ELF-1 (cell line): ENCODE data around the gene IFNGR1.
"Not testable (repeated sequence)": the region's sequence is repeated elsewhere in the genome, so short reads cannot be mapped to it uniquely, and the experiment has no call there.

Experiments used
- DNase-seq: peaks from one replicate; pipeline ENCODE4 v3.0.0-alpha.2; 2016; ENCODE audit warnings: low read depth, low spot score

IFNGR1 gene

DNA sequence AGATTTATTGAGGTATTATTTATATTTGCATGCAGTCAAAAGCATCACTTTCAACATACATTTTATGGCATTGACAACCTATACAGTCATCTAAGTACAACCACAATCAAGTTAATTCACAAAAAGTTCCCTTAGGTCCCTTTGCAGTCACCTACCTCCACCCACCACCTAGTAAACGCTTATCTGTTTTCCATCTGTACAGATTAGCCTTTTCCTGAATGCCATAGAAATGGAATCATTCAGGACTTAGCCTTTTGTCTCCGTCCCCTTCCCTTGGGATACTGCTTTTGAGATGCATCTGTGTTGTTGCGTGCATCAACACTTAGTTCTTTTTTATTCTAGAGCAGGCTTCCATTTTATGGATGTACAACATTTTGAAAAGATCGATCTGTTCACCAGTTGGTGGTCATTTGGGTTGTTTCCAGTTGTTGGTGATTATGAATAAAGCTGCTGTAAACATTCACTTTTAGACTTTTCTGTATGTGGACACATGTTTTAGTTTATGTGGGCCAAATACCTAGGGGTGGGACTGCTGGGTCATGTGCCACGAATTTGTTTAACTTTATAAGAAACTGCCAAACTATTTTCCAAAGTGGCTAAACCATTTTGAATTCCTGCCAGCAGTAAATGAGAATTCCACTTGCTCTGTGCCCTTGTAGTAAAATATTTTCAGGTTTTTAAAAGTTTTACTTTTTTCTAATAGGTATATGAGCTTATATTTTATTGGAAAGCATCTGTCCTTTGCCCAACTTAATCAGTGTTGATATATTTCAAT lies 17.6 kb upstream of the IFNGR1 start:
- DNase-seq: no peak

DNA sequence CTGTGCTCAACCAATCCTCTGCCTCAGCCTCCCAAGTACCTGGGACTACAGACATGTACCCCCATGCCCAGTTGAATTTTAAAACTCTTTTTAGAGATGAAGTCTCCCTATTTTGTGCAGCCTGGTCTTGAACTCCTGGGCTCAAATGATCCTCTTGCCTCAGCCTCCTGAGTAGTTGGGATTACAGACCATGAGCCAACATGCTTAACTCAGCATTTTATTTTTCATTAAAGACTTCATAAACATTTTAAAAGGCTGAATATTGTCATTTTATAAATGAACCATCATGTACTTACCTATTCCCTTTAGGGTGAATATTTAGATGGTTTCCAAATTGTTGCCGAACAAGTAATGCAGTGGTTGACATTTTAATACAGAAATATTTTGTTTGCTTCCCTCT lies 16.5 kb upstream of the IFNGR1 start:
- no peak for DNase-seq

DNA sequence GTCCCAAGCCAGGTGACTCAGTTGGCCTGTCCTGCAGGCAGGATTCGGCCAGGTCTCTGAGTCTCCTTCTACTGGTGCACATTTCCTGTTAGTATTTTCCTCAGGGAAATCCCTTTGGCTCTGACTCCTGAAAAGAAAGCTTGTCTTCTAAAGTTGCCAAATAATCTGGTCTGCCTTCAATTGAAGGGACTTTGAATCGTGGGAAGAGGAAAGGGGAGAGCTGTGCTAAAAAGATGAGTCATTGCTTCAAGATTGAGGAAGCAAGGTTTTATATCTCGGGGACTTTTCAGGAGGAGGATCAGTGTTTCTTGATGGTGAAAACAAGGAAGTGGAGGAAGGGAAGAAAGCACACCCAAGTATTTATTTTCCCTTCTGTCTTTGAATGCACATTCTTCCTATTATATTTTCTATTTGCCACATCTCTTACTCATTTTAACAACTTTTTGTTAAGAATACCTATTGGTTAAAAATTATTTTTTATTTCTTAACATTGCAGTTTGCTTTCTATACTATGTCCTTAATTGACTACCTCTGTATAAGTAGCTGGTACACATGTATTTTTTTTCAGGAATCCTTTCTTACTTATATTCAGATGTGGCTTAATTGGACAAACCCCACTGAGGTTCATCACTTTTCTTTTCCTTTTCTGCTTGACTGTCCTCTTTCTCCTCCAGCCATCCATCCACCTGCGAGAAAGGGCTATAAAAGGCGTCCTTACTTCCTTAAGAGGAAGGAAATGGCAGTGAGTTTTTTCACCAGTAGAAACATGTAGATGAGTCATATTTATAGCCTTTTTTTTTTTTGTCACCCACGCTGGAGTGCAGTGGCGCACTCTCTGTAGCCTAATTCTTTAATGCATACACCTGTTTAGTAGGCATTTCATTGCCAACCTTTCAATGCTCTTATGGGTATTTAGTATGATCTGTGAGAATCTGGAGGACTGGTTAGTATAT lies 15.0 kb upstream of the IFNGR1 start:
- no peak for DNase-seq

DNA sequence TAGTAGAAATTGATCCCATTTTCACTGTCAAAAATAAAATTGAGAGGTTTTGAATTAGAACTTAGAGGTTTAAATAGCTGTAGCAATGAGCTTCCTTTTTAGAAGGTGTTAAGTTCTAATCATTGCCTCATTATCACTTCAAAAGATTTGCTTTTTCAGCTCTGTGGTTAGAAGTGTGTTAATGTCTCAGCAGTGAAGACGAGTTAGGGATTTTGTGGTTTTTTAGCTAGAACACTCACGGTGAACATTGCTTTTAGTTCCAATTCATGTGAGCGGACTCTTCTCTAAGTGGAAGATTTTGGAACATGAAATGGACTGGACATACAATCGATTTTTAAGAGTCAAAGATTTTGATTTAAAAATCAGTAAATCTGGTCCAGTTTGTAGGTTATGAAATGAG lies 12.7 kb upstream of the IFNGR1 start:
- no peak for DNase-seq

DNA sequence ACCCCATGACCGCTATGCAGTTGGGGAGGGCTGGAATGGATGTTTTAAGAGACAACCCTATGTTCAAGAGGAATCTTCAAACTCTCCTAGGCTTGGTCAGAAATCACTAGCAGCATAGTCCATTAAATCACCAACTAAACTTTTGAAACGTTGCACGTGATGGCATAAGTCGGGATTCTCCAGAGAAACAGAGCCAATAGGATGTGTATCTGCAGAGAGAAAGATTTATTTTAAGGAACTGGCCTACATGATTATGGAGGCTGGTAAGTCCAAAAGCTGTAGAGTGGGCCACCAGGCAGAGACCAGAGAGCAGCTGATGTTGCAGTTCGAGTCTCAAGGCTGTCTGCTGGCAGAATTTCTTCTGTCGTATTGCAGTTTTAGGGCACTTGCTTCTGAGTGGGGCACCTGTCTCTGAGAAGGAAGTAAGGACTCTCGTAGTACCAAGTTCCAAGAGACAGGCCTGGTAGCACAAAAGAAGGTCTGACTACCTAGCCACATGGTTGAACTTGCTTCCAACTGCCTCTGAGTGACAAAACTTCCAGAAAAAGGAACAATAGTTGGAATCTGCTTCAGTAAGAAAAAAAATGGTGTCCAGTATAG lies 11.9 kb upstream of the IFNGR1 start:
- DNase-seq: no peak

DNA sequence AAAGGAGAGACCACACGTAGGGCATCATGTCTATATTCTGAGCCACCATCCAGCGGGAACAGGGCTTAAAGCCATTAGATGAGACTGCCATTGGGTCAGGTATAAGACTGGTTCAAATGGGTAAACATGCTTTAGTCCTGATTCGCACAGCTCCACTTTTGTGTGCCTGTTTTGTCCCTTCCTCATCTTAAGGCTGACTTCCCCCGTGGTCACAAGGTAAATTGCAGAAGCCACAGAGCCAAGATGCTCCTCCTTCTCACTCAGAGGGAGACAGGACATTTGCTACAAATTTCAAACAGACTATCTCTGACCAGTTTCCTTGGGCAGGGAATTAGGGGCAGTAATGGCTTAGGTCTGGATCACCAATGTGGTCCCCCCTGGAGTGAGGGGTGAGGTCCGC lies 11.4 kb upstream of the IFNGR1 start:
- DNase-seq: no peak

DNA sequence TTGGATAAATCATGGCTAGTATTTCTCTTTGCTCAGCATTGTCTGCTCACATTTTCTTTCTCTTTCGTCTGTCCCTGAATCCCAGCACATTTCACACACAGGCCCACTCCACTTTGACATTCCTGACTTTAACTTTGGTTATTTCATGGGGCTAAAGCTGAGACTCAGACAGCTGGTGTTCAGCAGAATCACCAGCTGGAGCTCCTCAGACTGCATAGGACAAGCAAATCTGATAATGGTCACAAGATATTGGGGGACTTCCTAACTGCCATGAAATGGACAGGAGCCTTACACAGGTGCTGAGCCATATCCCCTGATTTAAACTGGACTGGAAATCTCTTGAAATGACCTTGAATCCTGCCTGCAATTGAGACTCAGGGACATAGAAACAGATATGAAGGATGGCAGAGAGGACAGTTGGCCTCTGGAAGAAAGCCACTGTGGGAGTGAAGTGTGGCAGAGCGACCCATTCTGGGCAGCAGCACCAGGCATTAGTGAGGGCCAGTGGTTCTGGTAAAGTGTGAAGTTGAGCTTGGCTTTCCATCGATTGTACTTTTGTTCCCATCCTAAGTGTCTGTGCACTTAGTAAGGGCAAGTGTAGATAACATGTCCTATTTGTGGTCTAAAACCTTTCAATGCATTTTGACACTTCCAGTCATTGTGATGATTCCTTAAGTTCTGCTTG lies 10.0 kb upstream of the IFNGR1 start:
- no peak for DNase-seq

DNA sequence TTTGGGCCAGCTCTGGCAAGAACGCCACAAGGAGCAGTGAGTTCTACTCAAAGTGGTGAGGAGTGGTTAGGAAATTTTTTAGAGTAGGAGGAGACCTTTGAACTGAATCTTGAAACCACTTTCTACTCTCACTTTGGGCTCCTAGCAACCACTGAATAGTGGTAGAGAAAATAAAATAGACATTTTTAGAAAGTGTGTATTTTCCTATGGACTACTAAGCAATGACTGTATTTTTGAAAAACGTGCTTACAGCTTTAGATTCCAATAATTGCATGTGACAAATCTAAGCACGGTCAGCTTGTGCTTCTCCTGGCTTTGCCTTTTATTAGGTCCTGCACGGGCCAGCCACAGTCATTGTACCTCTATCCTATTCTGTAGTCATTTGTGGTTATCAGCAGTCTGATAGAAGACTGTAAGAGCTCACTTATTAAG lies 8.7 kb upstream of the IFNGR1 start:
- DNase-seq: no peak

DNA sequence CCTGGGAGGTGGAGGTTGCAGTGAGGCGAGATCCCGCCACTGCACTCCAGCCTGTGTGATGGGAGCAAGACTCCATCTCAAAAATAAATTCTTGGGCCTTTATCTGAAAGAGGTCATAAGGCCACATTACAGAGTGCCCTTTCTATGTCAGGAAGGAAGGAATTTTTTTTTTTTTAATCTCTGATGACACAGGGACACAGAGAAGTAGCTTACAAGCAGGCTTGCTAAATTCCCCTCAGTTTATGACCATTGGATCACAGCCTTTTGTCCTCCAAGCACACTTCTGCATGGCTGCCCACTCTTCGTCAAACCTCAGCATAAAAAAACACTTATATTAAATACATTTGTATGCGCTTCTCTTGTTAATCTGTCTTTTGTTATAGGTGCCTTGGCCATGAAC lies 7.5 kb upstream of the IFNGR1 start:
- no peak for DNase-seq

DNA sequence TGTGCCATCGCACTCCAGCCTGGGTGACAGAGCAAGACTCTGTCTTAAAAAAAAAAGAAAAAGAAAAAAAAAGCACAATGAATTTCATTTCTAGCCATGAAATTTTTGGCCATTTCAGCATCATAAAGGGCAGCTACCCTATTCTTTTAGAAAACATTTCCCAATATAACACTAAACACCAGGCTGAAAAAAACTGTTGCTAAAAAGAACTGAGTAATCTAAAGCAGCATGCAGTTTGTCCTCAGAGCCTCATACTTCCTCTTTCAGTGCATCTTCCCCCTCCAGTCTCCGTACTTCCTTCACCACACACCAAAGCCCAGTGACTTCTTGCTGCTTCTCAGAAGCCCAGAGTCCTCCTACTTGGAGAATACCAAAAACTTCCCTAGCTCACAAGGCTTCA lies 5.6 kb upstream of the IFNGR1 start:
- DNase-seq: no peak

DNA sequence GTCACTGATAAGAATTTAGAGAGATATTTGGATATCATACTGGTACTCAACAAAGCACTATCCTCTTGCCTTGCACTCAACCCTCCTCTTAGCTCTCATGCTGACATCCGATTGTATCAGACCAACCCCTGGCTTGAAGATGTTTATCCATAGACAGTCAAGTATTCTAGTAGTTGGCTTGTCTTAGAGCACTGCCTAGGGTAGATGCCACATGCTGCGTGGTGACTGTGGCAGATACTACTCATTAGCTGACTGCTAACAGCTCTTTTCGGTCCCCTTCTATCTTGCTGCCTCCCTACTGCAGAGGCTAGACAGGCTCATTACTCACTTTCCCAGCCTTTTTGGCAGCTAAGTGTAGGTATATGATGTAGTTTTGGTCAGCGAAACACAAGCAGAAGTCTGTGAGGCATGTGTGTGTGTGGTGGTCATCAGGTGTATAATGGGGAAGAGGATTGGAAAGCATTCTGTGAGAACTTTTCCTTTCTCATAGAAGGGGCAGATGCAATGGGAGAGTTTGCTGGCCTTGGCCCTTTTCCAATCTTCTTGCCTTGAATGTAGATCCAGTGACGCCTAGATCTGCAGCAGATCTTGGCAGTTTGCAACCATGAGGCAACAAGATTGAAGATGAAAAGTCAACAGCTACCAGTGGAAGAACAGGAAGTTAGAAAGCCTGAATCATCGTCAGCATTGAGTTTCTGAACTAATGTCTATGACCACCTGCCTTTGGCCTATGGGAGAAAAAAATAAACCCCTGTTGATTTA lies 4.4 kb upstream of the IFNGR1 start:
- no peak for DNase-seq

DNA sequence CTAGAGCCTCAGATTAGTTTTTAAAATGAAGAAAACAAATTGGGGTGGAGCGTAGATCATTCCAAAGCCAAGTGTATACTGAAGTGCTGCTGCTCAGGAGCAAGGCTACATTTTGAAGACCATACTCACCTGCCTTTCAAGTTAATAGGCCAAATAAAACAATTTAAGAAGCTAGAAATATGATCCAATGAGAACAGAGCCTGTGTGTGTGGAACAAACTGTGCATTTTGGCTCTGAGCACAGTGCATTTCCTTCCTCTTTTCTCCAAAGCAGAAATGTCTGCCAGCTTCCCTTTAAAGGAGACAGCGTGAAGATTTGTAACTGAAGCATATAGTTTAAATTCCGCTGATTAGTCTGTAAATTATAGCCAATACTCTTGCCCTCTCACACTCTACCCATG lies 3.2 kb upstream of the IFNGR1 start:
- DNase-seq: no peak

DNA sequence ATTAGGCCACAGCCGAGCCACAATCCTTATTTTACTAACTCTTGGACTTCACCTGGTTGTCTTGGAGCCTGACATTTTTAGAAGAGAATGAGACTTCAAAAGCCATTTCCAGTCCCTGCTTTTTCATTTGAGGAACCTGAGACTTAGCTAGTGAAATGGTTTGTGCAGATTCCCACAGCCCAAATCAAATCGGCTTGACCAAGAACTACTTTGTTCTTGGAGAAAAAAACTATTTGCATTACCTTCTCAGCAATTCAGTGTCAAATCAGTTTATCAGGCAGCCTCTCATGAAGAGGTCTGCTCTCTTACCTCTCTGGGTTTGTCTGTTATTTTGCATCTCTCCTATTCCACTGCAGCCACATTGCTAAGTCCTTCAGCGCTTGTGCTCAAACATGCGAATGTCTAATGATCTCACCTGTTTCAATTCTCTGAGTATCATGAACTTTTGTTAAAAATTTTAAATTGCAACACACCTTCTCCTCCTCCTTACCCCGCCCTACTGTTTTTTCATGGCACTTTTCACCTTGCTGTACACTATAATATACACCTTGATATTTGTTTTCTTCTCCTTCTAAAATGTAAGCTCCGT lies 573 bp upstream of the IFNGR1 start:
- no peak for DNase-seq

DNA sequence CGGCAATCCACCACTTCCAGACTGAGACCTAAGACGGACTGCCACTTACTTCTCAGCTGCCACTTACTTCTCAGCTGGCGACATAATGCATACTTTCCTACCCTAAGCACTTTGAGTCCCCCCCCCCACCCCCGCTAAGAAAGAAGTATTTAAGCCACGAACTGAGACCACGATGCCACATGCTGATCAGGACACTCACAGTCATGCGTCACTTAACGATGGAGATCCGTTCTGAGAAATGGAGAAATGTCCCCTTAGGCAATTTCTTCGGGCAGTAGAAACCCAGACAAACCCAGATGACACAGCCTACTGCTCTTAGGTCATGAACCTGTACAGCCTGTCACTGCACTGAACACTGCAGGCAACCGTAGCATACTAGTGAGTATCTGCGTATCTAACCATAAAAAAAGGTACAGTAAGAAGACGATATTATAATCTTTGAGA lies 690 bp downstream of the IFNGR1 start:
- DNase-seq: peak; percentile 57

DNA sequence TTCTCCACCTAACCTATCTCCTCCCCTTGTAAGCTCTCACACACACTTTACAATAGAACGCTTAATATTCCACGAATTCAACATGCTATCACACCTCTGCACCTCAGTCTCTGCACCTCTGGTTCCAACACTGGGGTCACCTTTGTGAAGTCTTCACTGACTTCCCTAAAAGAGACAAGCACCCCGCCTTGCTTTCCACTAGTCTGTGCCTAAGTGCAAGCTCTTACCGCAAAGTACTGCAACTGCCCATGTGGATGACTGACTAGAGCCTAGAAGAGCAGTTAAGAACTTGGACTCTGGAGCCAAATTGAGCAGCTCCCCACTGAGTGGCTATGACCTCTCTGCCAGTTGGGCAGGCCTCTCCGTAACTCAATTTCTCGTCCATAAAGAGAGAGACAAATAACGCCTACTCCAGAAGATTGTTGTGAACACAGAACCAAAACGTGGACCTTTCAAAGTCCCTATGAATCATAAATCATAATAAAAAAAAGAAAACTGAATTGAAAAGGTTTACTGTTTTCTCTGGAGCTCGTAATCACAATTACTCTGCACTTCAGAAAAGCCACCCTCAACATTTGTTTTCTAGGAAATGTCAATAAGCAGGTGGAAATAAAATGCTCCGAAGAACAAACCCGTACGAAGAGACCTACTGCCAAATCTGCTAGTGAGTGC lies 1.2 kb downstream of the IFNGR1 start:
- no peak for DNase-seq

DNA sequence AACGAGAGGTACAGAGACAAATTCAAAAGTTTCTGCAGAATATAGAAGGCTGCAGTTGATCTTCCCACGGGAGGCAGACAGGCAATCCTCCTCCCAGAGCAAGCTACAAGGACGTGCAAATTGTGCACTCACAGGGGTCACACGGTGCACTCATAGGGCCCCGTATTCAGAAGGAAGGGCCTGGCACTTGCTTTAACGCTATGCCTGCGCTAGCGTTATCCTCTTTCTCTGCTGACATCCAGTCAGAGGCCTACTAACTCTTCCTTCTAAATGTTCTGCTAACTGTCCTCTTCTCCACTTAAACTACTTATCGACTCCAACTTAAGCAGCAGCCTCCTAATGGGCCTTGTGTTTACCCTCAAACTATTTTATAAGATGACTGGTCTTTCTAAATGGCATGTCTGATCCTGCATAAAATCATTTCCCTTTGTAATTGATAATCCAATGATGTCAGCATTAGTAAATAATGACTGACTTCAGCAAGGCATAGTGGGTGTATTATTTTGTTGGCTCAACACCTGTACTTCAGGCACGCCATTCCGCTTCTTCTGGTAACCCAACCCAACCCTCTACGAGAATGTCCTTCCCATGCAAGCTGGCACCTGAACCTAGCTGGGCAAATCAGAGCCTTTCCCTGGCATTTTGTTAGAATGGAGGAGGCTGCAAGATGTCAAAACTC lies 2.2 kb downstream of the IFNGR1 start:
- DNase-seq: no peak

DNA sequence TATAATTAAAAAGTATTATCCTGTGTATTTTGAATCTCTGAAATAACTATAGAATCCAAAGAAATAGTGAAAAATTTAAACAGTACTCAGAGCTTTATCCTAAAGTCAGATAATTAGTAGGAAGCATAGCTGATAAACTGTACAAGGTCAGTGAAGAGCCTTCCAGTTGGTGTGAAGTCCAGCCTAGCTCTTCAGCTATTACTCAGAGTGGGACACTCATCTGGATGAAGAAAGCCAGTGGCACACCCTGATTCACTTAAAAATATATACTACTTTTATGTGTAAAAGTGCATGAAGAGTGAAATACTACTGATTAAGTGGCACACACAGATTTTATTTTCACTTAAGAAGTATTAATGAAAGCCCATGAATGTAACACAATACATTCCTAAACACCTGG lies 3.1 kb downstream of the IFNGR1 start:
- DNase-seq: no peak

DNA sequence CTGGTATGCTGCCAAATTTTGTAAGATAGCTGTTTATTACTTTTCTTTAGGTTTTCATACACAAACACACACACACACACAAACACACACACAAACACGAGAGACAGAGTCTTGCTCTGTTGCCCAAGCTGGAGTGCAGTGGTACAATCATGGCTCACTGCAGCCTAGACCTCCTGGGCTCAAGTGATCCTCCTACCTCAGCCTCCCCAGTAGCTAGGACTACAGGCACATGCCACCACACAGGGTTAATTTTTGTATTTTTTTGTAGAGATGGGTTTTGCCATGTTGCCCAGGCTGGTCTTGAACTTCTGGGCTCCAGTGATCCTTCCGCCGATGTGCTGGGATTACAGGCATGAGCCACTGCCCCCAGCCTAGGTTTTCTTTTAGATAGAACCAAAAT lies 3.6 kb downstream of the IFNGR1 start:
- not testable (repeated sequence) for DNase-seq

DNA sequence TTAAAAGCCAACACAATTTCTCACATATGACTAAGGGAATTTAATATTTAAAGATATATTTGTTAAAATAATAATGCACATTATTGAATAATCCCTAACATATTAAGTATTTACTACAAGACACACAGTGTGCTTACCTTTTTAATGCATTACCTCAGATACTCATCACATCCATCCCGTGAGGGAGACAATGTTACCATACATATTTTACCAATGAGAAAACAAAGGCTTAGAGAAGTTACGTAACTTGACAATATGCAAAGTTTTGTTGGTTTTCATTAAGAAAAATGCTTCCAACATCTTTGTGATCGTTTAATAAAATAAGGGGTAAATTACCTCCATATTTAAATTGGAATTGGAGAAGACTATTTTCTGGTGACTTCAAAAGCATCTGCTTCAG lies 4.3 kb downstream of the IFNGR1 start:
- no peak for DNase-seq

DNA sequence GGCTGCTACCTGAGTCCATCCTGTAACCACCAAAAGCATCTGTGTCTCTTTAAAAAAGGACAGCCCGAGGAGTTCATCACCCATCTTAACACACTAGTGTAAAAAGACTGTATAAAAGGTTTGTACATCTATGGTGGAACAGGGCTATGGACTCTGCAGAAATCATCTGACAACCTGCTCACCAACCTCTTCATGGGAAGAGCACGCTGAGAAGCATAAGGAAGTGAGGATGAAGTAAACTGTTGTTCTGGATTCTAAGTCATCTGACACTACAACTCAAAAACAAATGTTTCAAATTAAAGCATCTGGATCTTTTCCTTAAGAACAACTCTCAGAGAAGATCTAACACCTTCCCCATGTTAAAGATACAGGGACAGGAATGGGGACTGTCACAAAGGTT lies 5.4 kb downstream of the IFNGR1 start:
- no peak for DNase-seq
